Stimulated activated CD8-positive, alpha-beta memory T cell treated with anti-CD3 and anti-CD28 coated beads, Interleukin-15, amount 100 ng/mL, for 1 hour (primary cell): Measurements from ENCODE around the gene TTC23.
"Not testable (repeated sequence)": the region's sequence is repeated elsewhere in the genome, so short reads cannot be mapped to it uniquely, and the experiment has no call there.

ENCODE experiments used
- DNase-seq: peaks from one replicate; pipeline ENCODE4 v3.0.0-alpha.2; 2020; ENCODE audit warnings: low read depth

TTC23 gene

GRCh38 chr15:99192181-99192580 lies 57.2 kb downstream of the TTC23 start:
- not testable (repeated sequence) for DNase-seq

- DNase-seq, result no peak
Measured at GRCh38 chr15:99187936-99188335, 61.4 kb downstream of the TTC23 start.

DNA sequence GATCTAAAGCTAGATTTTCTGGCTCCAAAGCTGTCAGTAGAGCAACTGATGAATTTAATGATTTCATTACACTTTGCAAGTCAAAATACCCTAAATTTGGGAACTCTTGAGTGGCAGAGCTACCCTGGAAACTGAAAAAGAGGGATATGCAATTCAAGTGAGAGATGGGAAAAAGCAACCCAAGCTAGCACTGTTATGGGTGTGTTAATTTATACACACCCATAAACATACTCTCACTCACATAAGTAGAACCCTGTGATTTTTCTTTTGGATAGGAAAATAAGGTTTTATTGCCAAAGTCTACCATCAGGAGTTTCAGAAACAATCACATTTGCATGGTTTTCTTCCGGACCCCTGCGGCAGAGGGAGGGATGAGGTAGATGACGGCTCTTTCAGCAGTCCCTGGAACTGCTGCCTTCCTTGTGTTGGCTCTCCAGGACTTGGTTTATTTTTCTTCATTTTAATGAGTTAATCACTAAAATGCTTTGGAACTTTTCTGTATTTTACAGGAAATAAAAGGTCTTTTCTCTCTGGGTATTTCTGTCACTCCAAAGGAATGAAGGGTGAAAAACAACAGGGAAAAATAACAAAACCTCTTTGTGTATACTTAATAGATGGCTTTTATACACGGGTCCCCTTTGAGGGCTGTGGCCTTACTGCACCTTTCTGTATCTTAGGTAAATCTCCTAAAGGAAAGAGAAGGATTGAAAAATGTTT lies 63.8 kb downstream of the TTC23 start:
- no peak for DNase-seq

DNA sequence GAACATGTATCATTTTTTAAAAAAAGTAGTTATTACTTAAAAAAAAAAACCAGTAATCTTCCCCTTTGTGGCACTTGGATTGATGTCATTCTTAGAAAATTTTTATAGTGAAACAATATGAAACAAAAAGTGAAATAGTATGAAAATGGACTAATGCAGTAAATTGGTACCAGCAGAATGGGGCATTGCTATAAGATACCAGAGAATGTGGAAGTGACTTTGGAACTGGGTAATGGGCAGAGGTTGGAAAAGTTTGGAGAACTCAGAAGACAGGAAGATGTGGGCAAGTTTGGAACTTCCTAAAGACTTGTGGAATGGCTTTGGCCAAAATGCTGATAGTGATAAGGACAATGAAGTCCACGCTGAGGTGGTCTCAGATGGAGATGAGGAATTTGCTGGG lies 66.6 kb downstream of the TTC23 start:
- no peak for DNase-seq

GRCh38 chr15:99181545-99181971 lies 67.8 kb downstream of the TTC23 start:
- no peak for DNase-seq

- no peak for DNase-seq
Measured at GRCh38 chr15:99180964-99181306, 68.4 kb downstream of the TTC23 start.

- DNase-seq, result no peak
Measured at GRCh38 chr15:99180086-99180963, 69.1 kb downstream of the TTC23 start.

DNA sequence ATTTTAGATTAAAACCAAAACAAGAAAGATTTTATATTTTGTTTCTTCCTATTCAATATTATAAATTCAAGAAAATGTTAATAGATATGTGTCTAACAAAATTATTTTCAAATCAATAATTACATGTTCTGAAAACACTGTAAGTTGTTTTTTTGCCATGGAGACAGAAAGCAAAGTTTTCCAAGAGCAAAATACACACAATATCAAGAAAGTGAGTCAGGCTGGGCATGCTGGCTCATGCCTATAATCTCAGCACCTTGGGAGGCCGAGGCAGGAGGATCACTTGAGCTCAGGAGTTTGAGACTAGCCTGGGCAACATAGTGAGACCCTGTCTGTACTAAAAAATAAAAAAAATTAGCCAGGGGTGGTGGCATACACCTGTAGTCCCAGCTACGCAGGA lies 71.7 kb downstream of the TTC23 start:
- no peak for DNase-seq

GRCh38 chr15:99176757-99177156 lies 72.6 kb downstream of the TTC23 start:
- no peak for DNase-seq

DNA sequence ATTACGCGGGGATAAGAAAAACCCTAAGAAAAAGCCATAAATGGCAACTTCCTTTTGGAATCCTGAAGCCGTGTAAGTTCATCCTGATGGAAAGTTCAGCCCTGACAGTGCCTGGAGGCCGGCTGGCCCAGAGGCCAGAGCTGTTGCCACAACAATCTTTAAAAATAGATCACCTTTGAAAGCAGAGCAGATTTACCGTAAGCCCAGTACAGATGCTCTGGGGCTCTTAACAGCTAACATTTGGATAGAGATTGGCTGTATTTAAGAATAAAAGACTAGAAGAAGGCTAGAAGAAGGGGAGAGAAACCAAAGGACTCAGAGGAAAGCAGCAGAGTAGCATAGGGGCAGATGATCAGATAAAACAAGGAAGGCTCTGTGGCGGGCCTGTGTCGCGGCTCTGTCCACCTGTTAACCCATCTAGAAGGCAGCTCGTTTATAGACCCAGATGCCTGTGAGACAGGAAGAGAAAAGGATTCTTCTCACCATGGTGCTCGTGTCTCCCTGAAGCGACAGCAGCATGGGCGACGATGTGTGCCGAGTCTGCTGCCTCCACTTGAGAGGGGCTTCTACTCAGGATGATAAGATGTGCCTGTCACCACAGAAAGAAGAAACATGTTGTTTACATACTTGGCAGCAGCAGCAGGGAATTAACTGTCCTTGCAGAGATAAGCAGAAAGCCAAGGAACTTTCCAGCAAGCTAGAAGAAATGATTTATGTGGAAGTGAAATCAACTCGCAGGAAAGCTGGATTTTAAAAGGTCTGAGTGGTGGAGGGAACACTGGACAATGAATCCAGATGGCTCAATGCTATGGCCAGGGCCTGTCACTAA lies 74.6 kb downstream of the TTC23 start:
- no peak for DNase-seq

- no peak for DNase-seq
Measured at GRCh38 chr15:99172989-99173388, 76.4 kb downstream of the TTC23 start.

GRCh38 chr15:99172171-99172570 lies 77.2 kb downstream of the TTC23 start:
- no peak for DNase-seq

DNA sequence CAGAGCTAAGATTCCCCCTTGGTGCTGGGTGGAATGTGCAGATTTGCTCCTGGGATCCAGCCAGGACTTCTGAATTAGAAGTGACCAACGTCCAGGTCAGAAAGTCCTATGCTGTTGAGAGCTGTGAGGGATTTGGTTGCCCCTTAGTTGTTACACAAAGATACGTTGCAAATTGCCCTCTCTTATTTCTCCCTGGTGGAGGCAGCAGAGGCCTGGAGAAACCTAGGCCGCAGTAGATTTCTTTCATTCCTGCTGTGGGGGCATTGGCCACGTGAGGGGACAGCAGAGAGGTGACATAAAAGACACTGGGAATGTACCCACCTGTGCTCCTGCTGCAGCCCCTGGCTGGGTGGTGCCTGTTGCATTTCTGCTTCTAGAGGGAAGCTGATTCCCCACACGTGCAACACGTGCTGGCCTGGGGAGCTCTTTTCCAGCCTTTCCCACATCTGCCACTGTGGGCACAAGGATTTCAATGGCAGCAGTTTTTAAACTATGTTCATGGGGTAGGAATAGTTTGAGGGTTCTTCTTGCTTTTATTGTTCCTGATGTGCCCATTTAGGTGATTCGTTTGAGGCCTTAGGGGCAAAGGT lies 78.8 kb downstream of the TTC23 start:
- no peak for DNase-seq

GRCh38 chr15:99169769-99170311 lies 79.5 kb downstream of the TTC23 start:
- DNase-seq, result no peak

GRCh38 chr15:99168601-99169580 lies 80.5 kb downstream of the TTC23 start:
- DNase-seq, result no peak

- no peak for DNase-seq
Measured at GRCh38 chr15:99167640-99168039, 81.7 kb downstream of the TTC23 start.

- no peak for DNase-seq
Measured at GRCh38 chr15:99167201-99167600, 82.2 kb downstream of the TTC23 start.

DNA sequence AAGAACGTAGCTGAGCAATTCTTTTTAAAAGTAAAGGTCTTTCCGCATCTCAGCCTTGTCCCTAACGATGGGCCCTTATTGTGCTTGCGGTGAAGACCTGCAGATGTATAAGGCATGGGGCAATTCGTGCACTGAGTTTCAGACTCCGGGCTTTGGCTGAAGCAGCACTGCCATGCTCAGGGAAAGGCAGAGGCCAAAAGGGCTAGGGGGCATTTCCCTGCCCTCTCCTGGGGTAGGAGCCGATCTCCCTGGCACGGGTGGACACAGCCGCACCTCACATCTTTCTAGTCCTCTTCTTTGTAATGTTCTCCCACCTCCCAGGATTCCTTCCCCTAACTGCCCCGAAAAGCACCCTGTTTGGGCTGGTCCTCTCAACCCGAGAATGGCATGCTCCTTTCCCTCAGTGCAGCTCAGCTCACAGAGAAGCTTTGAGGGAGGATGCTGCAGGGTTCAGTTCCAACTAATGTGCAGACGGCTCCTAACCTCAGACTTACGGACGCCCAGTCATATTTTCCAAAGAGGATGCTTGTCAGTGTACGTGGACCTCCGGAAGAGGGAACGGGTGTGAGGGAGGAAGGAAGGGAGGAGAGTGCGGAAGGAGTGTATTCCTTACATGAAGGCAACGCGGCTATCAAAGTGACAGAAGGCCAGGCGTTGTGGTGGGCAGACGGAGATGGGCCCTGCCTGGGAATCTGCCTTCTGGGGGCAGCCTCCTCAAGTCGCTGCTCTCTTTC lies 83.3 kb downstream of the TTC23 start:
- DNase-seq, result no peak

- no peak for DNase-seq
Measured at GRCh38 chr15:99165020-99165790, 84.2 kb downstream of the TTC23 start.
